Measurements from ENCODE around the gene MOGAT1.

DNA sequence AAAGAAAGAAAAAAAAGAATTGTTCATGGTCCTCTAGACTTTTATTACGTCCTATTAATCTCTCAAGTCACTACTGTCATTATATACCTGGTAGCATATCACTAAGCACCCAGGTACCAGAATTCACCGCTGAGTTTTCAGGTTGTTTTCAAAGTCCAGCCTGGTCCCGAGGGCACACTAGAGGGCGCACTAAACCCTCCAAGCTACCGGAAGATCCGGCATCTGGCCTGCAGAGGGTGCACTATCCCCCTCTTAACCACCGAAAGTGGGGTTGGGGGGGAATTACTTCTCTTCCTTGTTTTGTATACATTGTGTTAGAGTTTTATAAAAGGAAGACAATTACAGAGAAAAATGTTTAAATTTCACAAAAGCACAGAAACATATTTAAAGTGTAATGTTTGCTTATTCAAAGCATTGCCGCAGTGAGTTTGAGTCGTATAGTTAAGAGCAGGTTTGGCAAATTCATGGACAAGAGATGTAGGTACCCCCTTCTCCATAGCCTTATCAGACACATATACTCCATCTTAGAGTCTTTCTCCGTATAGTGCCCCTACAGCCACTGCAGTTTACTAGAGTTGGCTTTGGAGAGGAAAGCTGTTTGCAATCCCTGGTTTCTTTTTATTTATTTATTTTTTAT is 19.2 kb downstream of the MOGAT1 start:
- TF ChIP-seq, protein P1, sequence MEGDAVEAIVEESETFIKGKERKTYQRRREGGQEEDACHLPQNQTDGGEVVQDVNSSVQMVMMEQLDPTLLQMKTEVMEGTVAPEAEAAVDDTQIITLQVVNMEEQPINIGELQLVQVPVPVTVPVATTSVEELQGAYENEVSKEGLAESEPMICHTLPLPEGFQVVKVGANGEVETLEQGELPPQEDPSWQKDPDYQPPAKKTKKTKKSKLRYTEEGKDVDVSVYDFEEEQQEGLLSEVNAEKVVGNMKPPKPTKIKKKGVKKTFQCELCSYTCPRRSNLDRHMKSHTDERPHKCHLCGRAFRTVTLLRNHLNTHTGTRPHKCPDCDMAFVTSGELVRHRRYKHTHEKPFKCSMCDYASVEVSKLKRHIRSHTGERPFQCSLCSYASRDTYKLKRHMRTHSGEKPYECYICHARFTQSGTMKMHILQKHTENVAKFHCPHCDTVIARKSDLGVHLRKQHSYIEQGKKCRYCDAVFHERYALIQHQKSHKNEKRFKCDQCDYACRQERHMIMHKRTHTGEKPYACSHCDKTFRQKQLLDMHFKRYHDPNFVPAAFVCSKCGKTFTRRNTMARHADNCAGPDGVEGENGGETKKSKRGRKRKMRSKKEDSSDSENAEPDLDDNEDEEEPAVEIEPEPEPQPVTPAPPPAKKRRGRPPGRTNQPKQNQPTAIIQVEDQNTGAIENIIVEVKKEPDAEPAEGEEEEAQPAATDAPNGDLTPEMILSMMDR (IDR thresholded peaks at IDR 0.05): peak; percentile 99
- no peak for TF ChIP-seq ZFX (IDR thresholded peaks at IDR 0.05; ENCODE audit: borderline replicate concordance)

Measured in 22Rv1 (cell line).